Brain microvascular endothelial cell (primary cell): ENCODE data around the gene MALRD1.

Experiments used
- DNase-seq: peaks from one replicate; pipeline ENCODE4 v3.0.0-alpha.2; 2020
- H3K27ac ChIP-seq: fragments of 250-450 bp; sonication (Bioruptor Pico); 2 replicates; pipeline ENCODE4 v1.5.1; 2020; ENCODE audit warnings: mild to moderate bottlenecking, moderate library complexity
- H3K27me3 ChIP-seq: fragments of 250-450 bp; sonication (Bioruptor Pico); replicated peaks from 2 replicates; pipeline ENCODE4 v1.5.1; 2020; ENCODE audit warnings: mild to moderate bottlenecking
- H3K36me3 ChIP-seq: fragments of 250-450 bp; sonication (Bioruptor Pico); replicated peaks from 2 replicates; pipeline ENCODE4 v1.5.1; 2020; ENCODE audit warnings: mild to moderate bottlenecking
- H3K4me3 ChIP-seq: 2 replicates; pipeline ENCODE4 v1.5.1; 2011; ENCODE audit warnings: low read depth, mild to moderate bottlenecking, control low read depth, low read length, moderate library complexity
- CTCF ChIP-seq: IDR thresholded peaks from 2 replicates; pipeline ENCODE4 v1.5.1; 2011; ENCODE audit warnings: low read depth, mild to moderate bottlenecking, moderate library complexity, low read length, control low read depth, inconsistent platforms; ENCODE audit errors: missing control alignments
- in situ Hi-C: cut with HindIII; loops from 2 replicates; pipeline ENCODE4 v1.10.0; 2017; ENCODE audit warnings: low sequenced_read_pairs, low pct_ligation_motif_present

Gene MALRD1

DNA sequence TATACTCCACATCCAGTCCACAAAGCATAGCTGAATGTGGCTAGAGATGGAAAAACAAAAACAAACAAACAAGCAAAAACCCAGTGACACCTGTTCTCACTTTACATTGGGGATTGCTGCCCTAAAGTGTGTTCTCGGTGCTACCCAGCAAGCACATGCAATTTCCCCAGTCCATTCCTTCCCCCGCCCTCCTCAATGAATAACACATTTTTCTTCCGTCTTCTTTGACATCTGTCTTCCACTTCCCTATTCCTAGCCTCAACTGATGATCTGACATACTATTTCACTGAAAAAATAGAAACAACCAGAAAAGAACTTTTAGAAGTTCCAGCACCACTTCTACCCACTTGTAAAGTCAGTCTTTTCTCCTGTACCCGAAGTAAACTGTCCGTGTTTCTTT lies 147.1 kb downstream of the MALRD1 start:
- no peak for DNase-seq
- no peak for TF ChIP-seq CTCF
- Histone ChIP-seq H3K4me3 (no peak overlapping the region), H3K36me3 (no peaks in the 10 kb centered on the region), H3K27ac (no peak overlapping the region), H3K27me3 (no peaks in the 10 kb centered on the region)
- in situ Hi-C loops, result no loop called here

- Histone ChIP-seq H3K27me3 (no peaks in the 10 kb centered on the region), H3K4me3 (no peak overlapping the region), H3K27ac (no peak overlapping the region), H3K36me3 (no peaks in the 10 kb centered on the region)
- no peak for TF ChIP-seq CTCF
- in situ Hi-C loops, result no loop called here
- no peak for DNase-seq
Observed at GRCh38 chr10:19200211-19200610, 151.6 kb downstream of the MALRD1 start.

- Histone ChIP-seq H3K4me3 (no peak overlapping the region), H3K36me3 (no peaks in the 10 kb centered on the region), H3K27me3 (no peaks in the 10 kb centered on the region), H3K27ac (no peak overlapping the region)
- in situ Hi-C loops, result no loop called here
- TF ChIP-seq CTCF, result peak; percentile 5
- peak; percentile 4 for DNase-seq
Observed at GRCh38 chr10:19204246-19204917, 155.8 kb downstream of the MALRD1 start.

DNA sequence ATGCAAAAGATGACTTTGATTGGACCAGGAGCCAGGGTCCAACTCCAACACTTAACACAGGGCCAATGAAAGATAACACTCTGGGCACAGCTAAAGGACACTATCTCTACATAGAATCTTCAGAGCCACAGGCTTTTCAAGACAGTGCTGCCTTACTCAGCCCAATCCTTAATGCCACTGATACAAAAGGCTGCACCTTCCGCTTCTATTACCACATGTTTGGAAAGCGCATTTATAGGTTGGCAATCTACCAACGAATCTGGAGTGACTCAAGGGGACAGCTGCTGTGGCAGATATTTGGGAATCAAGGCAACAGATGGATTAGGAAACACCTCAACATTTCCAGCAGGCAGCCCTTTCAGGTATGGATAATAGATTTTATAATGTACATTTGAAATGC lies 160.7 kb downstream of the MALRD1 start:
- Histone ChIP-seq H3K4me3 (no peak overlapping the region), H3K27ac (no peak overlapping the region), H3K27me3 (no peaks in the 10 kb centered on the region), H3K36me3 (no peaks in the 10 kb centered on the region)
- no peak for DNase-seq
- TF ChIP-seq CTCF, result no peak
- in situ Hi-C loops, result no loop called here

GRCh38 chr10:19212590-19212989 lies 164.0 kb downstream of the MALRD1 start:
- no peak for DNase-seq
- Histone ChIP-seq H3K4me3 (no peak overlapping the region), H3K27me3 (no peaks in the 10 kb centered on the region), H3K27ac (no peak overlapping the region), H3K36me3 (no peaks in the 10 kb centered on the region)
- TF ChIP-seq CTCF, result no peak
- in situ Hi-C loops, result no loop called here

- in situ Hi-C loops, result no loop called here
- no peak for TF ChIP-seq CTCF
- DNase-seq, result no peak
Observed at GRCh38 chr10:19221216-19221615, 172.6 kb downstream of the MALRD1 start.

More at GRCh38 chr10:19221216-19221615, 172.6 kb downstream of the MALRD1 start:
- H3K36me3 ChIP-seq, result no peaks in the 10 kb centered on the region
- H3K27ac ChIP-seq, result no peak overlapping the region
- no peak overlapping the region for H3K4me3 ChIP-seq
- no peaks in the 10 kb centered on the region for H3K27me3 ChIP-seq
